Endothelial cell of umbilical vein (primary cell): Measurements from ENCODE around the gene CD79B. TPM values are rescaled to one million over a fixed set of nuclear protein-coding genes. Genes with fewer than 3 reads are reported as not detected.
A peak's percentile ranks its signal among the peaks of the same experiment; 100 is the strongest.

ENCODE experiments used
- BruUV-seq: library from RNA; stranded (reverse); fragments of 400-500 nt; replicated peaks from 2 replicates; lab custom pipeline; 2021; lab: Mats Ljungman, UMichigan
- CTCF ChIA-PET: fragments of 300-600, 350-600 bp; sonication (Branson Sonifier 250); formaldehyde crosslinking; loops from one replicate; lab custom pipeline; 2021; ENCODE audit warnings: antibody characterized with exemption, inconsistent platforms; lab: Charles Lee
- POLR2A ChIA-PET: fragments of 300-600, 350-600 bp; sonication (Branson Sonifier 250); formaldehyde crosslinking; loops from one replicate; lab custom pipeline; 2021; ENCODE audit warnings: antibody characterized with exemption, inconsistent platforms; lab: Charles Lee
- DNase-seq: peaks from one replicate; pipeline ENCODE4 v3.0.0-alpha.2; 2011; ENCODE audit warnings: low read depth, low spot score
- FAIRE-seq: peaks from 2 replicates; lab custom pipeline; 2011; peaks lifted over from hg19 to GRCh38; lab: Jason Lieb, UNC
- H2AFZ ChIP-seq: 2 replicates; pipeline ENCODE4 v1.6.0; 2012; ENCODE audit warnings: low read depth, low read length, control low read depth, inconsistent platforms
- H3K27ac ChIP-seq: 2 replicates; pipeline ENCODE4 v1.5.1; 2011; ENCODE audit warnings: low read depth, mild to moderate bottlenecking, control low read depth, low read length, moderate library complexity; ENCODE audit not compliant: insufficient read depth
- H3K27me3 ChIP-seq, 2 experiments: 2 replicates each; pipeline versions ENCODE4 v1.6.0 to v1.6.1; 2011; ENCODE audit warnings: low read length in 2 of 2, mixed read lengths in 1 of 2; ENCODE audit not compliant: control insufficient read depth in 2 of 2, insufficient read depth in 2 of 2
- H3K36me3 ChIP-seq, 2 experiments: 2 replicates in 1 of 2; 3 replicates in 1 of 2; pipeline ENCODE4 v1.5.1; 2011; ENCODE audit warnings: low read length in 2 of 2, mild to moderate bottlenecking in 1 of 2, moderate library complexity in 1 of 2; ENCODE audit not compliant: control insufficient read depth in 2 of 2, insufficient read depth in 2 of 2; ENCODE audit errors: extremely low read depth in 1 of 2
- H3K4me1 ChIP-seq: 3 replicates; pipeline ENCODE4 v1.5.1; 2011; ENCODE audit warnings: mild to moderate bottlenecking, low read length; ENCODE audit not compliant: control insufficient read depth, insufficient read depth; ENCODE audit errors: extremely low read depth
- H3K4me2 ChIP-seq: 2 replicates; pipeline ENCODE4 v1.6.1; 2011; ENCODE audit warnings: low read length, control low read depth, mixed read lengths; ENCODE audit not compliant: insufficient read depth
- H3K4me3 ChIP-seq, 3 experiments: fragments of 200-600 bp in 1 of 3; sonication (generic), shearing (Covaris generic) in 1 of 3; replicated peaks in 1 of 3; 2 replicates each; pipeline ENCODE4 v1.5.1; 2011 to 2016; ENCODE audit warnings: control low read depth in 3 of 3, low read length in 3 of 3, mild to moderate bottlenecking in 2 of 3, inconsistent platforms in 1 of 3, low read depth in 1 of 3, moderate library complexity in 1 of 3; ENCODE audit not compliant: insufficient read depth in 1 of 3
- H3K79me2 ChIP-seq: 2 replicates; pipeline ENCODE4 v1.6.0; 2012; ENCODE audit warnings: low read length, inconsistent platforms; ENCODE audit not compliant: control insufficient read depth, insufficient read depth
- H3K9ac ChIP-seq: replicated peaks from 2 replicates; pipeline ENCODE3; 2011; ENCODE audit warnings: low read length, control low read depth; ENCODE audit not compliant: insufficient read depth; ENCODE audit errors: extremely low read depth
- H3K9me1 ChIP-seq: replicated peaks from 3 replicates; pipeline ENCODE4 v1.6.0; 2011; ENCODE audit warnings: mild to moderate bottlenecking, low read length; ENCODE audit not compliant: control insufficient read depth, insufficient read depth; ENCODE audit errors: extremely low read depth
- H3K9me3 ChIP-seq: replicated peaks from 2 replicates; pipeline ENCODE4 v1.5.1; 2012; ENCODE audit warnings: low read length, inconsistent platforms; ENCODE audit not compliant: control insufficient read depth, insufficient read depth
- H4K20me1 ChIP-seq: replicated peaks from 2 replicates; pipeline ENCODE3; 2011; ENCODE audit warnings: mild to moderate bottlenecking, low read length; ENCODE audit not compliant: control insufficient read depth, insufficient read depth; ENCODE audit errors: extremely low read depth
- EZH2 ChIP-seq: IDR thresholded peaks from 2 replicates; pipeline ENCODE4 v1.6.1; 2012; ENCODE audit warnings: borderline replicate concordance, low read depth, mild to moderate bottlenecking, moderate library complexity, low read length, inconsistent platforms; ENCODE audit not compliant: severe bottlenecking
- FOS ChIP-seq: IDR thresholded peaks from 2 replicates; pipeline ENCODE4 v1.6.1; 2011; ENCODE audit warnings: mild to moderate bottlenecking, low read length, moderate library complexity, borderline replicate concordance; ENCODE audit not compliant: insufficient read depth
- GATA2 ChIP-seq: IDR thresholded peaks from 2 replicates; pipeline ENCODE4 v1.7.0; 2011; ENCODE audit warnings: low read depth, mild to moderate bottlenecking, moderate library complexity, mixed read lengths, low read length; ENCODE audit not compliant: insufficient read length, insufficient read depth
- JUN ChIP-seq: IDR thresholded peaks from 2 replicates; pipeline ENCODE4 v1.6.1; 2011; ENCODE audit warnings: borderline replicate concordance, low read depth; ENCODE audit not compliant: insufficient read length, insufficient read depth
- MAX ChIP-seq: IDR thresholded peaks from 2 replicates; pipeline ENCODE4 v1.6.1; 2011; ENCODE audit not compliant: insufficient read depth, insufficient read length
- MYC ChIP-seq: IDR thresholded peaks from one replicate; pipeline ENCODE4 v1.6.1; 2011; ENCODE audit warnings: mild to moderate bottlenecking, low read depth, low read length
- POLR2A ChIP-seq: IDR thresholded peaks from 2 replicates; pipeline ENCODE4 v1.6.1; 2012; ENCODE audit warnings: low read depth, mild to moderate bottlenecking, control low read depth, low read length
- POLR2AphosphoS5 ChIP-seq: IDR thresholded peaks from 2 replicates; pipeline ENCODE4 v1.6.1; 2012; ENCODE audit warnings: low read depth, mild to moderate bottlenecking, control low read depth, low read length, moderate library complexity; ENCODE audit not compliant: insufficient read depth
- dilution Hi-C: fragments of 300-500 bp; cut with MboI; formaldehyde crosslinking; loops from one replicate; pipeline ENCODE4 v1.15.0; 2019; ENCODE audit warnings: low sequenced_read_pairs; ENCODE audit not compliant: extremely low pct_ligation_motif_present
- intact Hi-C: fragments of 100-400 bp; cut with micrococcal nuclease; formaldehyde crosslinking; loops from one replicate; pipeline ENCODE4 v1.10.0; 2022
- polyA plus RNA-seq, 4 experiments: library from polyadenylated mRNA; depleted of rRNA in 3 of 4; stranded (reverse) in 3 of 4; unstranded in 1 of 4; fragments of >200 nt; gene quantifications; 2 replicates each; pipeline versions ENCODE4 v1.2.1 to v1.2.3, GENCODE V29; 2011 to 2012; ENCODE audit warnings: missing spikeins in 1 of 4
- total RNA-seq: library from RNA; stranded (reverse); gene quantifications from 2 replicates; pipeline ENCODE4 v1.2.3, GENCODE V29; 2021

Gene CD79B
- total and polyA plus RNA-seq, 2 donors (not counting 3 experiments of a cell fraction or from before 2014, with no cell fraction given), result 2.1 to 3.9 TPM

DNA sequence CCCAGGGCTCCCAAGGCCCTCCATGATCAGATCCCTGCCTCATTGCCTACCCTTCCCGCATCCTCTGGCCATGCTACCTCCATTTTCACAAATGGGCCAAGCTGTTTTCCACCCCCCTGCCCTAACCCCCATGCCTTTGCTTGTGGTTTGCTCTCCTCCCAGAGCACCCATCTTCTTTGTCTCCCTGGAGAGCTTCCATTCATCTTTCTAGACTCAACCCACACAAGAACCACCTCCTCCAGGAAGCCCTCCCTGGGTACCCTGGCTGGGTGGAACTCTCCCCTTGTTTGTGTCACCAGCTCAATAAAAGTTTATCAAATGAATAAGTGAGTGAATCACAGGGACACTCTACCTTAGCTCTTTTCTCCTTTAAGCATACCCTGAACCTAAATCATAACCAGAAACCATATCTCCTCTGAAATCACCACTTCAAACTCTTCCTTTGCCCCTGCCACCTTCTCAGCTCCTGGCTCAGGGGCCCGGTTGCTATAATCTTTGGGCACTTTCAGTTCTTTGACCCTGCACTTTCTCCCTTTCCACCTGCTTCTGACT lies 43.5 kb upstream of the CD79B start:
- dilution Hi-C loops, result no loop called here
- no peak for DNase-seq
- ChIA-PET POLR2A (interaction anchor here (0.6 to 1.0 kb wide), 2 partner anchors 8 to 39 kb away, joined by 3 read pairs; no protein-coding TSS in a partner anchor), CTCF (interaction anchor here (0.8 to 4.8 kb wide), 8 partner anchors 9 to 56 kb away, joined by 3 to 27 read pairs (median 4); no protein-coding TSS in a partner anchor)
- no peak for TF ChIP-seq MAX
- TF ChIP-seq EZH2, result no peak
- TF ChIP-seq GATA2, result no peak
- TF ChIP-seq POLR2A, result no peak
- H3K4me2 ChIP-seq, result no peak overlapping the region
- H2AFZ ChIP-seq, result no peak overlapping the region
- no peaks in the 10 kb centered on the region for H3K27me3 ChIP-seq
- H3K4me3 ChIP-seq, result no peak overlapping the region
- no peaks in the 10 kb centered on the region for H3K36me3 ChIP-seq
- H3K9me3 ChIP-seq, result no peaks in the 10 kb centered on the region
- no peak overlapping the region for H3K27ac ChIP-seq
- intact Hi-C loops, result no loop called here
- no peak overlapping the region for H3K9ac ChIP-seq
- BruUV-seq, result no TSS peak
- no peaks in the 10 kb centered on the region for H4K20me1 ChIP-seq
- no peaks in the 10 kb centered on the region for H3K9me1 ChIP-seq
- FAIRE-seq, result no peak
- no peaks in the 10 kb centered on the region for H3K79me2 ChIP-seq
- peaks cover 13% of the 10 kb centered on the region for H3K4me1 ChIP-seq

- H4K20me1 ChIP-seq, result no peaks in the 10 kb centered on the region
- H3K9me1 ChIP-seq, result no peaks in the 10 kb centered on the region
- H3K9ac ChIP-seq, result no peak overlapping the region
- peaks cover 13% of the 10 kb centered on the region for H3K4me1 ChIP-seq
- no peaks in the 10 kb centered on the region for H3K27me3 ChIP-seq
- H3K27ac ChIP-seq, result peak overlapping the region; percentile 13
- TF ChIP-seq JUN (peak; percentile 51), FOS (peak; percentile 86), POLR2AphosphoS5 (peak; percentile 35), MAX (no peak), GATA2 (no peak), MYC (no peak)
- no TSS peak for BruUV-seq
- POLR2A ChIA-PET, result no interaction called here
- DNase-seq (peak; percentile 51), FAIRE-seq (peak; percentile 90)
- no peaks in the 10 kb centered on the region for H3K36me3 ChIP-seq
- no peaks in the 10 kb centered on the region for H3K79me2 ChIP-seq
- intact Hi-C loops, result no loop called here
- CTCF ChIA-PET, result interaction anchor here (0.8 to 4.8 kb wide), 5 partner anchors 10 to 159 kb away, joined by 3 to 27 read pairs (median 4); no protein-coding TSS in a partner anchor
- H3K4me3 ChIP-seq, result no peak overlapping the region
- peak overlapping the region; percentile 52 for H2AFZ ChIP-seq
- no peaks in the 10 kb centered on the region for H3K9me3 ChIP-seq
- peak overlapping the region; percentile 33 for H3K4me2 ChIP-seq
- dilution Hi-C loops, result no loop called here
These were observed 42.6 kb upstream of the CD79B start for GRCh38 chr17:63974594-63975192.
